Cardiac muscle cell (in vitro differentiated cells and primary cell): ENCODE measurements around the gene BCR. TPM values are rescaled to one million over a fixed set of nuclear protein-coding genes. Genes with fewer than 3 reads are reported as not detected.

Experiments used
- DNase-seq, 2 donors: peaks; one replicate each; pipeline versions ENCODE4 v3.0.0 to v3.0.0-alpha.2; 2010 to 2017; ENCODE audit warnings: low read depth in 1 of 2, low spot score in 1 of 2
- H3K27ac ChIP-seq: fragments of 200-600 bp; sonication (generic); 2 replicates; pipeline ENCODE4 v1.5.1; 2016
- H3K27me3 ChIP-seq: fragments of 200-600 bp; sonication (generic); 2 replicates; pipeline ENCODE4 v1.6.0; 2016; ENCODE audit warnings: control low read depth
- H3K36me3 ChIP-seq: fragments of 200-600 bp; sonication (generic); 2 replicates; pipeline ENCODE4 v1.5.1; 2016; ENCODE audit warnings: control low read depth
- H3K4me1 ChIP-seq: fragments of 200-600 bp; sonication (generic); 2 replicates; pipeline ENCODE4 v1.8.1; 2017; ENCODE audit warnings: low read depth, mild to moderate bottlenecking, mixed run types
- H3K4me3 ChIP-seq: fragments of 200-600 bp; sonication (generic); 2 replicates; pipeline ENCODE4 v1.5.1; 2016; ENCODE audit warnings: mild to moderate bottlenecking
- H3K9me3 ChIP-seq: fragments of 200-600 bp; sonication (generic); 2 replicates; pipeline ENCODE4 v1.5.1; 2017; ENCODE audit warnings: low read depth, mild to moderate bottlenecking, control low read depth
- polyA plus RNA-seq: library from polyadenylated mRNA; unstranded; fragments of >200 nt; fragmentation: Nextera tagmentation; extraction: Ambion mirVana; gene quantifications from 2 replicates; pipeline ENCODE4 v1.2.1, GENCODE V29; 2016
- total RNA-seq: library from RNA; depleted of rRNA; stranded (reverse); fragments of >200 nt; gene quantifications from 2 replicates; pipeline ENCODE4 v1.2.3, GENCODE V29; 2016
- TF ChIP-seq, protein P1 (sequence below): IDR thresholded peaks from 2 replicates; pipeline ENCODE4 v1.5.1; 2012; ENCODE audit warnings: low read depth, mild to moderate bottlenecking, low read length

Gene BCR
- total and polyA plus RNA-seq, 2 experiments from 2014 or later, result 30.9 to 53.1 TPM

DNA sequence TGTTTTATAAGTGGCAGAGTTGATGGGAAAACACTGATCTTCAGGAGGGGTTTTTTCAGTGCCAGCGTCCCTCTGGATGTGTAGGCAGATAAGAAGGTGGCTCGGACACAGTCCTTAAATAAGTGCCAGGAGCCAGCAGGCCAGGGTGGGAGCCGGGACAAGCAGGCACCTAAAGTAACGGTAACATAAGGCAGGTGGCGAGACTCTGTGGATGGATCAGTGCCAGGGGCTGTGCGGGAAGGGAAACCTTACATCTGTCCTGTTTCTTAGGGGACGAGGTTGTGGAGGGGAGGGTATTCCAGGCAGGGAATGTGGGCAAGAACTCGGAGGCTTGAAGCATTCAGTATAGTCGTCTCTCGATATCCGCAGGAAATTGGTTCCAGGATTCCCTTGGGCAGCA, 15.9 kb downstream of the BCR start:
- TF ChIP-seq, protein P1, sequence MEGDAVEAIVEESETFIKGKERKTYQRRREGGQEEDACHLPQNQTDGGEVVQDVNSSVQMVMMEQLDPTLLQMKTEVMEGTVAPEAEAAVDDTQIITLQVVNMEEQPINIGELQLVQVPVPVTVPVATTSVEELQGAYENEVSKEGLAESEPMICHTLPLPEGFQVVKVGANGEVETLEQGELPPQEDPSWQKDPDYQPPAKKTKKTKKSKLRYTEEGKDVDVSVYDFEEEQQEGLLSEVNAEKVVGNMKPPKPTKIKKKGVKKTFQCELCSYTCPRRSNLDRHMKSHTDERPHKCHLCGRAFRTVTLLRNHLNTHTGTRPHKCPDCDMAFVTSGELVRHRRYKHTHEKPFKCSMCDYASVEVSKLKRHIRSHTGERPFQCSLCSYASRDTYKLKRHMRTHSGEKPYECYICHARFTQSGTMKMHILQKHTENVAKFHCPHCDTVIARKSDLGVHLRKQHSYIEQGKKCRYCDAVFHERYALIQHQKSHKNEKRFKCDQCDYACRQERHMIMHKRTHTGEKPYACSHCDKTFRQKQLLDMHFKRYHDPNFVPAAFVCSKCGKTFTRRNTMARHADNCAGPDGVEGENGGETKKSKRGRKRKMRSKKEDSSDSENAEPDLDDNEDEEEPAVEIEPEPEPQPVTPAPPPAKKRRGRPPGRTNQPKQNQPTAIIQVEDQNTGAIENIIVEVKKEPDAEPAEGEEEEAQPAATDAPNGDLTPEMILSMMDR, result no peak
- no peak overlapping the region for H3K4me3 ChIP-seq
- no peaks in the 10 kb centered on the region for H3K27me3 ChIP-seq

DNA sequence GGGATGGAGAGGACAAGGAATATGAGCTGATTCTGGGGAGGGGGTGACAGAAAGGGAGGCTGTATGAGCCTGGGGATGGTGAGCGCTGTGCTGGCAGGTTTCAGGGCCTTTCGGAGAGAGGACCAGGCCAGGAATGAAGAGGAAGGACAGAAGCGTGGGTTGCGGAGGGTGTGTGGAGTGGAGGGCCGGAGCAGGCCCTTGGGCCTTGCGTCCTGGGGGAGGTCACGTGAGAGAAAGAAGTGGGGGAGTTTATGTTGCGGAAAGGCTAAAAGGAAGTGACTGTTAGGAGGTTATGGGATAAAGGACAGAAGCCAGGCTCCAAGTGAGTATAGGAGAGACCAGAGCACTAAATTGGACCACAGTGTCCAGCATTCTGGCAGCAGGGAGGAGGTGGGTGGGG, 17.5 kb downstream of the BCR start:
- TF ChIP-seq, protein P1, result no peak
- Histone ChIP-seq H3K36me3 (no peaks in the 10 kb centered on the region), H3K27ac (no peak overlapping the region), H3K27me3 (no peaks in the 10 kb centered on the region), H3K4me3 (no peak overlapping the region), H3K9me3 (no peaks in the 10 kb centered on the region), H3K4me1 (peaks cover 18% of the 10 kb centered on the region)
- DNase-seq, result no peak

More for the DNA sequence above, 15.9 kb downstream of the BCR start:
- Histone ChIP-seq H3K36me3 (no peaks in the 10 kb centered on the region), H3K4me1 (peaks cover 31% of the 10 kb centered on the region), H3K27ac (no peak overlapping the region), H3K9me3 (no peaks in the 10 kb centered on the region)
- no peak for DNase-seq

DNA sequence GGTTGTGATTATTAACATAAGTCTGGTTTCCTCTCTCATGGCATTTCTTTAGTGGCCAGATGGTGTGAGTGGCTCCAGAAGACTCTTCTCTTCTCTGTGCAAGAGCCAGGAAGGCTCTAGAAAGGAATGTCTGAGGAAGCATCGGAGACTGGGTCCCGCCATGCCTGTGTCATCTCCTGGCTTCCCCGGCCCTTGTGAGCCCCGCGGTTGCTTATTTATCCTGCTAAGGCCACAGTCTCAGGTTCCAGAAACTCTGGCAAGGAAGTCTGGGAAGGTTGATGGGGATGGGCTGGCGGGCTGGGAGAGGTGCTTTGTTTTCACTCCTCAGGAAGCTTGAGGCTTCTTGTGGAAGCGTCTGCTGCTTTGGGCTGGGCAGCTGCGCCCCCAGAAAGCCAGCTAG, 18.9 kb downstream of the BCR start:
- no peaks in the 10 kb centered on the region for H3K36me3 ChIP-seq
- H3K27me3 ChIP-seq, result no peaks in the 10 kb centered on the region
- peaks cover 7% of the 10 kb centered on the region for H3K4me1 ChIP-seq
- H3K4me3 ChIP-seq, result no peak overlapping the region
- H3K9me3 ChIP-seq, result no peaks in the 10 kb centered on the region
- no peak for DNase-seq
- TF ChIP-seq, protein P1, result no peak
- H3K27ac ChIP-seq, result no peak overlapping the region

DNA sequence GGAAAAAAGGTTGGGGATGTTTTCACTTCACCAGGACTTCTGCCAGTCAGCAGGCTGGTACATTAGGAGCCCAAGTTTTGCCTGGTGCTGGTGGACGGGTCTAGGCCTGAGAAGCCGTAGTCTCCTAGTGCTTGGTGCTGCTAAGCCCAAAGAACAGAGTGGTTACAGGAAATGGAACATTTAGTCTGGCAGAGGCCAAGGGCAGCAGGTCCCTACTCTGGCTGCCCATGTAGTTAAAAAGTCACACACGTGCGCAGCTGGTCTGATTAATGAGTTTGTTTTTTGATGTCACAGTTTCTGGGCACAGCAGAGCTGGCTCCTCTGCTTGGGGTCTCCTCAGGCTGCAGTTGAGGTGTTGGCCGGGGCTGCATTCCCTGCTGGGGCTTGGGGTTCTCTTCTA, 20.6 kb downstream of the BCR start:
- no peak for DNase-seq
- H3K27me3 ChIP-seq, result no peaks in the 10 kb centered on the region
- peaks cover 7% of the 10 kb centered on the region for H3K4me1 ChIP-seq
- H3K36me3 ChIP-seq, result no peaks in the 10 kb centered on the region
- TF ChIP-seq, protein P1, result no peak
- no peak overlapping the region for H3K27ac ChIP-seq
- no peaks in the 10 kb centered on the region for H3K9me3 ChIP-seq
- no peak overlapping the region for H3K4me3 ChIP-seq

DNA sequence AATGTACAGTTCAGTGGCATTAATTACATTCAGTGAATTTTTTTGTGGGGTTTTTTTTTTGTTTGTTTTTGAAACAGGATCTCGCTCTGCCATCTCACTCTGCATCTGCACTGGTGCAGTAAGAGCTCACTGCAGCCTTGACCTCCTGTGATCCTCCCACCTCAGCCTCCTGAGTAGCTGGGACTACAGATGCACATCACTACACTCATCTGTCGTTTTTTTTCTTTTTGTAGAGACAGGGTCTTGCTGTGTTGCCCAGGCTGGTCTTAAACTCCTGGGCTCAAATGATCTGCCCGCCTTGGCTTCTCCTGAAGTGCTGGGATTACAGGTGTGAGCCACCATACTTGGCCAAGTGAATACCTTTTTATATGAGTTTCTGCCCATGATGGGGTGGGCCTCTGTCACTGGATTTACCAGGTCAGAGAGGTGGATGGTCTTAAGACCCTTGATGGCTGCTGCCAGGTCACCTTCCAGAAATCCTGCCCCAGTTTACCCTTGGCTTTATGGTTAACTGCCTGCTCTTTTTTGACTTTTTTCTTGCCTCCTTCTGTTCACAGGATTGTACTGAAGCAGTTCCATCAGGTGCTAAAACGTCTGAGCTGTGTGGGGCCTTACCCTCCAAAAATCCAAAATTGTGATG, 22.6 kb downstream of the BCR start:
- Histone ChIP-seq H3K4me3 (no peak overlapping the region), H3K9me3 (no peaks in the 10 kb centered on the region), H3K27me3 (no peaks in the 10 kb centered on the region), H3K4me1 (no peaks in the 10 kb centered on the region), H3K36me3 (no peaks in the 10 kb centered on the region), H3K27ac (no peak overlapping the region)
- DNase-seq, result no peak
- TF ChIP-seq, protein P1, result no peak
